Duodenal mucosa (tissue), 2 donors: ENCODE results near the gene GRK1.

ENCODE experiments used
- H3K27ac ChIP-seq: one replicate; pipeline ENCODE4 v1.7.0; 2013; ENCODE audit warnings: low read depth, low read length
- H3K27me3 ChIP-seq, 2 donors: one replicate each; pipeline ENCODE4 v1.7.0; 2013; ENCODE audit warnings: low read length in 2 of 2, control low read depth in 1 of 2; ENCODE audit not compliant: insufficient read depth in 2 of 2, control insufficient read depth in 1 of 2
- H3K36me3 ChIP-seq, 2 donors: one replicate each; pipeline ENCODE4 v1.7.0; 2013; ENCODE audit warnings: low read length in 2 of 2, control low read depth in 1 of 2; ENCODE audit not compliant: insufficient read depth in 2 of 2, control insufficient read depth in 1 of 2
- H3K4me1 ChIP-seq, 2 donors: one replicate each; pipeline ENCODE4 v1.7.0; 2013; ENCODE audit warnings: low read length in 2 of 2, control low read depth in 1 of 2; ENCODE audit not compliant: insufficient read depth in 2 of 2, control insufficient read depth in 1 of 2
- H3K4me3 ChIP-seq, 2 donors: one replicate each; pipeline ENCODE4 v1.7.0; 2013; ENCODE audit warnings: low read length in 2 of 2, low read depth in 1 of 2
- H3K9ac ChIP-seq, 2 donors: one replicate each; pipeline ENCODE4 v1.7.0; 2013; ENCODE audit warnings: low read length in 2 of 2, low read depth in 1 of 2
- H3K9me3 ChIP-seq, 2 donors: one replicate each; pipeline ENCODE4 v1.7.0; 2013; ENCODE audit warnings: low read length in 2 of 2, control low read depth in 1 of 2; ENCODE audit not compliant: control insufficient read depth in 1 of 2

The GRK1 gene

DNA sequence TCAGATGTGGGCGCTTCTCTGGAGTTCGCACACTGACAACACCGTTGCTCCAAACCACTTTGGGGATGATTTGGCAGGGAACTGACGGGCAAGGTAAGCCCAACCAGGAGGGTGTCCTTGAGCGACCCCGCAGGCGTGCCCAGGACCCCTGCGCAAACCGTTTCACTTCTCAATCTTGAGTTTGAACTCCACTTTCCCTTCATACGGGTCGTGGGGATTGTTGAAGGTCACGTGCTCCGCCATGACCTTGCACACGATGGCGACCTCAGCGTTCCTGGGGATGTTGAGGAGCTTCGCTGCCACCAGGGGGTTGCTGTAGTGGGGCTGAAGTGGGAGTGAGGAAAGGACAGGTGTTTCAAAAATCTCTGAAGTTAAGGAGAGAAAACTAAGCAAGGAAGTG, 17.8 kb upstream of the GRK1 start:
- Histone ChIP-seq H3K9ac (no peak overlapping the region), H3K27ac (no peak overlapping the region), H3K9me3 (no peaks in the 10 kb centered on the region), H3K36me3 (no peaks in the 10 kb centered on the region), H3K4me3 (no peak overlapping the region), H3K27me3 (no peaks in the 10 kb centered on the region), H3K4me1 (peaks cover 7 to 13% of the 10 kb centered on the region in 2 donors)

DNA sequence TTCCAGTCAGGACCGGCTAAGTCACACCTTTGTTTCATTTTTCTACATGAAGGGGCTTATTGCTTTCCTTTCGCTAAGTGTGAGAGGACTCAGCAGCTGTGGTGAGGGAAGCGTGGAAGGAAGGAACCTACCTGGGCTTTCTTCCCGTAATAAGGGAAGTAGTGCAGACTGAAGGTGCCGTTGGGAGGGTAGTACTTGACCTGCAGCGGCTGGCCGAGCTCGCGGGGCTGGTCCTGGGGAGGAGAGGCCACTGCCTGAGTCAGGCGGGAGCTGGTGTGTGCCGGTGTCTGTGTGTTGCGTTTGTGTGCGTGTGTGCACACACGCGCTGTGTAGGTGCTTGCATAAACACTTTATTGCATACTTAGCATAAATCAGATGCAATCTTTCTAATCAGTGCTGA, 16.7 kb upstream of the GRK1 start:
- no peak overlapping the region for H3K4me3 ChIP-seq
- peaks cover 7 to 13% of the 10 kb centered on the region in 2 donors for H3K4me1 ChIP-seq
- H3K9me3 ChIP-seq, result no peaks in the 10 kb centered on the region
- no peaks in the 10 kb centered on the region for H3K36me3 ChIP-seq
- no peaks in the 10 kb centered on the region for H3K27me3 ChIP-seq
- no peak overlapping the region for H3K27ac ChIP-seq
- no peak overlapping the region for H3K9ac ChIP-seq

DNA sequence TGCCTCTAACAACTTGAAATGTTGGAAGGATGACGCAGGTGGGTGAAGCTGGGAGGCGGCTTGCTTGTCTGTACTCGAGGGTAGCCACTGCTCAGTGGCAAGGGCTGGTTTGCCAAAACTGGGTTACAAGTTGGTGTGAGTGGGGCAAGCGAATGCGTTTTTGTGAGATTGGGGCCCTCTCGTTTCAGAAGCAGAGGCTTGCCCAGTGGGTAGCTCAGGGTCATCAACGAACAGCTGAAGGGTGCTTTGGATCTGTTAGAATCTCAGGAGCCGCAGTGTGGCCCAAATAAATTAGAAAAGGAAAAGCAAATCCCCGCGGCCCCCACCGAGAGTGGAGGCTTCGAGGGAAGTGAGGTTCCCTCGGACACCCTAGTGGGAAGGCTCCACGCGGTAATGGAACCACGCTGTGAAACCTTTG, 16.3 kb upstream of the GRK1 start:
- Histone ChIP-seq H3K27ac (no peak overlapping the region), H3K9ac (no peak overlapping the region), H3K9me3 (no peaks in the 10 kb centered on the region), H3K4me3 (no peak overlapping the region), H3K27me3 (no peaks in the 10 kb centered on the region), H3K4me1 (peaks cover 7 to 13% of the 10 kb centered on the region in 2 donors), H3K36me3 (no peaks in the 10 kb centered on the region)

DNA sequence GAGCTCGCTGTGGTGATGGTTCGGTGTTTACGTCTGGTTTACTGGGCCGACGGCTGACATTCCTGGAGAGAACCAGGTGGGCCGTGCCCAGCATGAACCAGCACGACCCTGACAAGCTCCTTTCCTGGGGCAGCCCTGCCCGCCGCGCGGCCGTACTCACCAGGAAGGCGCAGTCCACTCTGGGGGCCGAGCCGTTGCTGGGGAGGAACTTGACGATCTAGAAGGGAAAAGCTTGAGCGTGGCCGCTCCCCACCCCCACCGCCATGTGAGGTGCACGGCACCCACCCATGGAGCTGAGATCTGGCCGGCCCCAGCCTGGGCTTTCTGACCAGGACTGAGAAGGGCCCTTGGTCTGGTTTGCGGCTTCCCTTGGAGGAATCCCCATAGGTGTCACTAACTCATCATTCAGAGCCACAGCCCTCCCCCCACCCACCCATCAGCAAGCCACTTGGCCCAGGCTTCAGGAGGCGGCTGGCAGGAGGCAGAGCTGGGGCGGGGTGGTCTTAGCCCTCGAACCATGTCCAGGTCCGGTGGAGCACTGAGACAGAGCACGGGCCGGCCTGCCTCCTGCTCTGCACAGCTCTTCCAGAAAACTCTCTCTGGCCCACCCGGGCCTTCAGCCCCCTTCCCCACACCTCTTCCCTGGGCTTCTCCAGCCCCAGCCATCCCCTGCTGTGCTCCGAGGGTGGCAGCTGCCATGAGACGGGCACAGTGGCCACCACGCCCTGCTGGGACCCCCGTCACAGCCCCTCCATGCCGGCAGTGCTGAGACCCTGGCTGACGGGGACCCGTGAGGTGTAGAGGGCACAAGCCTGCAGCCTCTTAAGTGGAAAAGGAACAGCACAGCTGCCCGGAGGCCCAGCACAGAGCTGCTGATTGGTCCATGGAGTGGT, 15.3 kb upstream of the GRK1 start:
- Histone ChIP-seq H3K4me3 (no peak overlapping the region), H3K4me1 (peaks cover 6% of the 10 kb centered on the region in 2 donors), H3K9ac (no peak overlapping the region), H3K27ac (no peak overlapping the region), H3K36me3 (no peaks in the 10 kb centered on the region), H3K9me3 (no peaks in the 10 kb centered on the region), H3K27me3 (no peaks in the 10 kb centered on the region)

DNA sequence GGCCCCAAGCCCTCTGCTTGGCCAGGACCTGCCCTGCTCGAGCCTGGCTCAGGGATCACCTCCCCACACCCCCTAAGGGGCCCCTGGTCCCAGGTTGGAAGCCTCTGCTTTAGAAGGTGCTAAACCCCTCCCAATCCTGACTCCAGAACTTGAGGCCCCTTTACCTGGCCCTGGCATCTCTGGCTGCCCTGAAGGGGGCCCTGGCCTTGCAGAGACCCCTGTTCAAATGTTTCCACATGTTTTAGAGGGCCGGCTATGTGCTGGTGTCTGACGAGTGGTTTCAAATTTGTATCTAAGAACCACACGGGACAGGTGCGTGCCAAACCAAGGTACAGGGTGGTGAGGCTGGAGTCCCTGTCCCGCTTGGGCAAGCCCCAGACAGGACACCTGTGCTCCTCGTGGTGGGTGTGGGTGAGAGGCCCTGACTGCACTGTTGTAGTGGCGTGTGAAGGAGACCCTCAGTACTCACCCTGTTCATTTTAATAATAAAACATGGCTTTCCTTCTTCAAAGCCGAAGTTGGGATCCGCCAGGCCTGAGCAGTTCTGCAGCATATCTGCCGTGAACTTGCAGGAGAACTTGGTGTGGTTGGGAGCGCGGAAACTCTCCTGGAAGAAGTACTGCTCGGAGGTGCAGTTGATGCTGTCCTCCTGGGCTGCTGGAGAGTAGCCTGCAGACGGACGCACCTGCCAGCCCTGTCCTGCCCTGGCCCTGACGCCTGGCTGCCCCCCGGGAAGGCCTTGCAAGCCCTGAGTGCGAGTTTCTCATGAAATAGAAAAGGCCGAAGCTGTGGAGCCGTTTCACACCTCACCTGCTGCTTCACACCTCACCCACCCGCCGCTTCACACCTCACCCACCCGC, 14.4 kb upstream of the GRK1 start:
- Histone ChIP-seq H3K4me1 (peaks cover 0 to 2% of the 10 kb centered on the region in 2 donors), H3K4me3 (no peak overlapping the region), H3K9me3 (no peaks in the 10 kb centered on the region), H3K27me3 (no peaks in the 10 kb centered on the region), H3K36me3 (no peaks in the 10 kb centered on the region), H3K9ac (no peak overlapping the region), H3K27ac (no peak overlapping the region)

DNA sequence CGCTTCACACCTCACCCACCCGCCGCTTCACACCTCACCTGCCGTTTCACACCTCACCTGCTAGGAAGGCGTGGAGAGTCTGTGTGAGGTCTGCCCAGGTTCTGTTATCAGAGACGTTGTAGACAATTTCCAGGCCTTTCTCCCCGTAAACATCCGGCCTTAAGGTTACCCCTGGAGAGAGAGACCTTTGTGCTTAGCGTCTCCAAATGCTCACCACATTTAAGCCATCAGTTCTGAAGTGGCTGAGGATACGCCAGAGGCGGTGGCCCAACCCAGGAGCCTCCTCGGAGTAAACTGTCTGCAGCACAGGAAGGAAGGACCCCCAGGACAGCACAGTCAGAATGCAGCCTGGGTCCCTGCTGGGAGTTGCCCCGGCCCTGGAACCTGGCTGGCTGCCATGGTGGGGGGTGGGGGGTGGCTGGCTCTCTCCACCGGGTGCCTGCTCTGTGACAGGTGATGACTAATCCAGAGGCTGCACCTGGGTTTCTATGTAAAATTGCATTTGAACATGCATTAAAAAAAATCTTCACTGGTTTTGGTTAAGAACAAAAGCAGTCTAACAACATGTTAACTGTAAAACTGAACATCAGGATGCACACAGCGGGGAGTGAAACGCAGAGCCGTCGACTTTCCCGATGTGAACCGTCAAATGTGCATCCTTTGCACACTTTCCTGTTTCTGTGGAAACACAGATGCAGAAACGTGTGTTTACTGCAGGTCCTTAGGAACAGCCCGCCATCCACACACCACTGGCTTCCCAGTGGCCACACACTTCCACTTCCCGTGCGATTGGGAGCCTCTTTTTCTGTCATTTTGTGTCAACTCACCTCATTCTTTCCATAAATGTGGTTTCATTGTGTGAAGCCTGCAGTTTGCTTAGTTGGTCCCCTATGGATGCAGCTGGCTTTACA, 13.5 kb upstream of the GRK1 start:
- H3K27me3 ChIP-seq, result no peaks in the 10 kb centered on the region
- no peak overlapping the region for H3K4me3 ChIP-seq
- no peak overlapping the region for H3K27ac ChIP-seq
- peaks cover 0 to 6% of the 10 kb centered on the region in 2 donors for H3K4me1 ChIP-seq
- no peak overlapping the region for H3K9ac ChIP-seq
- H3K9me3 ChIP-seq, result no peaks in the 10 kb centered on the region
- H3K36me3 ChIP-seq, result no peaks in the 10 kb centered on the region

DNA sequence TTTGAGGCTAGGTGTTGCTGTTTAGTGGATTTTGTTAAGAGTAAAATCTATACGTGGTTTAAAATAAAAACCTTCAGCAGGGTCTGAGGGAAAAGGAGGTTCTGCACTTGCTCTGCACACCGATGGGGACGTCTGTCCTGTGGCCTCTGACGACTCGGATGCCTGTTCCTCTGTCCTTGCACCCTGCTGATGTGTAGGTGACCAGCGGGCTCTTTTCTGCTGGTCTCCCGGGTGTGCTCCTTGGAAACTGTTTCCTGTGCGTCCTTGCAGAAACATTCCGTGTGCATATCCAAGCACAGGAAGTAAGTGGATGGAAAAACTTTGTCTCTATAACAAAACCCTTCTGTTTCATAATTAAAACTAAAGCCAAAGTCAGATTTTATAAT, 12.9 kb upstream of the GRK1 start:
- H3K36me3 ChIP-seq, result no peaks in the 10 kb centered on the region
- H3K9me3 ChIP-seq, result no peaks in the 10 kb centered on the region
- H3K27ac ChIP-seq, result no peak overlapping the region
- no peaks in the 10 kb centered on the region for H3K27me3 ChIP-seq
- H3K9ac ChIP-seq, result no peak overlapping the region
- H3K4me3 ChIP-seq, result no peak overlapping the region
- peaks cover 0 to 6% of the 10 kb centered on the region in 2 donors for H3K4me1 ChIP-seq

DNA sequence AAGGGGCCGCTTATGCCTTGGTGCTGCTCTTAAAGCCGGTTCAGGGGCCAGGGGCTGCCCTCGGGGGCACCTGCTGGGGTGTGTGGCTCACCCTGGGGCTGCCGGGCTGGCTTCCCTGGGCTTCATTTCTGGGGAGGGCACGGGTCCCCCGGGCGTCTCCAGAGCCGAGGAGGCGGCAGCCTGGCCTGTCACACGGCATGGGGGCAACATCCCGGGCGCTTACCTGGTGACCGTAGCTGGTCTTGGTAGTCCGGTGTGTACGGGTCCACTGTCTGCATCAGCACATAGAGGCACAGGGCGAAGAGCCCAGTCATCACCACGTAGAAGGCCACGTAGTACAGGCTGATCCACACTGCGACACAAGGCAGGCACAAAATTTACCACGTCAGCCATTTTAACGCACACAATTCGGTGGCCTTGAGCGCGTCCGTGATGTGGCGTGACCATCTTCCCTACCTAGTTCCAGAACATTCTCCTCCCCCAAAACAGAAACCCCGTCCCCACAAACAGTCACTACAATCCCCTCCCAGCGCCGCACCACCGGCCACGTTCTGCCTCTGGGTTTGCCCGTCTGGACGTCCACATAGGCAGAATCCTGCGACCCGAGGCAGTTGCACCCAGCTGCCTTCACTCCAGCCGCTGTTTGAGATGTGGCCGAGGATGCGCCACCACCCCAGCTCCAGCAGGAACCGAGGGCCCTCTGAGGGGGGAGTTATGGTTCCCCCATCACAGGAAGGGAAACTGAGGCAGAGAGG, 12.3 kb upstream of the GRK1 start:
- H3K4me3 ChIP-seq, result no peak overlapping the region
- H3K27me3 ChIP-seq, result no peaks in the 10 kb centered on the region
- H3K9ac ChIP-seq, result no peak overlapping the region
- H3K4me1 ChIP-seq, result peaks cover 0 to 6% of the 10 kb centered on the region in 2 donors
- H3K9me3 ChIP-seq, result no peaks in the 10 kb centered on the region
- no peak overlapping the region for H3K27ac ChIP-seq
- H3K36me3 ChIP-seq, result no peaks in the 10 kb centered on the region

DNA sequence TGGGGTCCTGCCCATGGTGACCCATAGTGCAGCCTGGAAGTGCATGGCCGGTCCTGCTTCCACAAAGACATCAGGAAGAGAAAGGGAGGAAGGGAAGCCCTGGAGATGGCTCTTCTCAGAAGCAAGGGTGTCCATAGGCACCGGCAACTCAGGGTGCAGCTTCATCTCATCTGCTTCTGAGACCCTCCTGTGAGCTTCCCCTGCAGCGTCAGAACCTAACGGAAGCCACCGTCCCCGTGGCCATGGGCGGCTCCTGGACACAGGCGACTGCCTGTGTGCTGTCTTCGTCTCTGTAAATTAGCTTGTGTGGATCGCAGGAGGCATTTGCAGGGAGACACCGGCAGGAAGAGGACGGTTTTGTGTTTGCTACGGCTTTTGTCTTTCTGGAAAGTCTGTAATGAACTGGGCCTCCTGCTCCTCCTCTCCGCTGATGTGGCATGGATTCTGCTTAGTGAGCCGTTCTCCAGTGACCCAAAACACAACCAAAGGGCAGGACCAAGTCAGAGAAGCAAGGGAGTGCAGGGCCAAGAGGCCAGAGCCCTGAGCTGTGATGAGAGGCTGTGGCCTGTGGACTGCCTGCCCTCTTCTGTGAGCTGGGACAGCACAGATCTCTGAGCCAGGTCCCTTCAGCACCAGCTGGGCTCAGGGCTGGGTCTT, 11.5 kb upstream of the GRK1 start:
- H3K4me3 ChIP-seq, result no peak overlapping the region
- no peak overlapping the region for H3K9ac ChIP-seq
- H3K36me3 ChIP-seq, result no peaks in the 10 kb centered on the region
- peaks cover 0 to 6% of the 10 kb centered on the region in 2 donors for H3K4me1 ChIP-seq
- H3K9me3 ChIP-seq, result no peaks in the 10 kb centered on the region
- no peak overlapping the region for H3K27ac ChIP-seq
- H3K27me3 ChIP-seq, result no peaks in the 10 kb centered on the region
